ENCODE measurements around the gene LRTM2. TPM values are rescaled to one million over a fixed set of nuclear protein-coding genes. Genes with fewer than 3 reads are reported as not detected.

The LRTM2 gene
- polyA plus RNA-seq, 1 donor (not counting 4 experiments of a cell fraction or from before 2014, with no cell fraction given) = not detected

DNA sequence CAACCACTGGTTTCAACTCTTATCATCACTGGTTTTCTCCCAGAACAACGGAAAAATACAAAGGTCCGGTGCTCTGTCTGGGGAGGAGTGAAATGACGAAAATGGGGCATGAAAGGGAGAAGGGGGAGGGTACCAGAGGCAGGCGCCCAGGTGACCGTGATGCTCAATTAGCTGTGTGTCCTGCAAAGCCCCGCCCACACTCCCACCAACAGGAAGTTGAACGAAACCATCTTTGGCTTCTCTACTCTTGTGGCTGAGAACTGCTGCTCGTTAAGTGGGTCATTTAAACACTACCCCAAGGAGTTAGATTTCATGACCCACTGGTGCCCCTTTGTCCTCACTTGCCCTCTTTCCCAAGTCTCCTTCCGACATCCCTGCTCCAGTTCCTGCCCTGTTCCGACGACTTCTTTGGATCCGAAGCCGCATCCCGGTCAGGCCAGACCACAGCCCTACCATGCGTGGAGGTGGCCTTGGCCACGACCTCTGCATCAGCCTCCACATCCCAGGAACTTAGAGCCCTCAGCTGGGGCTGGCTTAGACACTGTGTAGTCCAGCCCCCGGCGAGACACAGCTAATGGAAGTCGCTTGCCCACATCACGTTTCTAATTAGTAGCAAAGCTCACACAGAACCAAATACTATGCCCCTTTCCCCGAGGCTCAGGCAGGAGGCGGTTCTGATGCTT lies 11.4 kb upstream of the LRTM2 start:
- Histone ChIP-seq H3K27me3 (ENCODE audit: control insufficient read depth, extremely low read depth, insufficient read depth, low read length) (peaks cover 5% of the 10 kb centered on the region), H3K4me1 (ENCODE audit: control insufficient read depth, extremely low read depth, insufficient read depth, low read length) (no peaks in the 10 kb centered on the region), H3K36me3 (ENCODE audit: control insufficient read depth in 2 of 2, extremely low read depth in 1 of 2, insufficient read depth in 2 of 2, low read length in 2 of 2) (no peaks in the 10 kb centered on the region), H3K9me3 (ENCODE audit: control insufficient read depth, low read depth, low read length) (no peaks in the 10 kb centered on the region), H3K9ac (ENCODE audit: control insufficient read depth, extremely low read depth, insufficient read depth, low read length) (no peak overlapping the region), H3K79me2 (ENCODE audit: control insufficient read depth, insufficient read depth, low read length) (no peaks in the 10 kb centered on the region), H2AFZ (ENCODE audit: control insufficient read depth, low read length) (no peak overlapping the region), H4K20me1 (ENCODE audit: control insufficient read depth, extremely low read depth, insufficient read depth, low read length) (no peaks in the 10 kb centered on the region), H3K4me3 (ENCODE audit: control insufficient read depth in 2 of 3, extremely low read depth in 1 of 3, insufficient read depth in 2 of 3, low read depth in 1 of 3, low read length in 3 of 3) (no peak overlapping the region), H3K9me1 (ENCODE audit: control insufficient read depth, extremely low read depth, insufficient read depth, low read length) (no peaks in the 10 kb centered on the region), H3K27ac (ENCODE audit: control insufficient read depth, insufficient read depth, low read length) (no peak overlapping the region), H3K4me2 (ENCODE audit: control insufficient read depth, extremely low read depth, insufficient read depth, low read depth, low read length) (no peak overlapping the region)
- dilution Hi-C loops (cut with MboI; ENCODE audit: extremely low pct_ligation_motif_present, low sequenced_read_pairs) = no loop called here
- FAIRE-seq (no peak), DNase-seq (ENCODE audit: low read depth, low spot score) (no peak)
- TF ChIP-seq, protein P1, sequence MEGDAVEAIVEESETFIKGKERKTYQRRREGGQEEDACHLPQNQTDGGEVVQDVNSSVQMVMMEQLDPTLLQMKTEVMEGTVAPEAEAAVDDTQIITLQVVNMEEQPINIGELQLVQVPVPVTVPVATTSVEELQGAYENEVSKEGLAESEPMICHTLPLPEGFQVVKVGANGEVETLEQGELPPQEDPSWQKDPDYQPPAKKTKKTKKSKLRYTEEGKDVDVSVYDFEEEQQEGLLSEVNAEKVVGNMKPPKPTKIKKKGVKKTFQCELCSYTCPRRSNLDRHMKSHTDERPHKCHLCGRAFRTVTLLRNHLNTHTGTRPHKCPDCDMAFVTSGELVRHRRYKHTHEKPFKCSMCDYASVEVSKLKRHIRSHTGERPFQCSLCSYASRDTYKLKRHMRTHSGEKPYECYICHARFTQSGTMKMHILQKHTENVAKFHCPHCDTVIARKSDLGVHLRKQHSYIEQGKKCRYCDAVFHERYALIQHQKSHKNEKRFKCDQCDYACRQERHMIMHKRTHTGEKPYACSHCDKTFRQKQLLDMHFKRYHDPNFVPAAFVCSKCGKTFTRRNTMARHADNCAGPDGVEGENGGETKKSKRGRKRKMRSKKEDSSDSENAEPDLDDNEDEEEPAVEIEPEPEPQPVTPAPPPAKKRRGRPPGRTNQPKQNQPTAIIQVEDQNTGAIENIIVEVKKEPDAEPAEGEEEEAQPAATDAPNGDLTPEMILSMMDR (optimal IDR thresholded peaks at IDR 0.05 in 1 of 3, IDR thresholded peaks at IDR 0.05 in 1 of 3, conservative IDR thresholded peaks at IDR 0.05 in 1 of 3; ENCODE audit: extremely low read depth in 1 of 3, insufficient read depth in 2 of 3, low read length in 3 of 3) = no peak
- no peak for TF ChIP-seq EZH2 (IDR thresholded peaks at IDR 0.05; ENCODE audit: low read length)

DNA sequence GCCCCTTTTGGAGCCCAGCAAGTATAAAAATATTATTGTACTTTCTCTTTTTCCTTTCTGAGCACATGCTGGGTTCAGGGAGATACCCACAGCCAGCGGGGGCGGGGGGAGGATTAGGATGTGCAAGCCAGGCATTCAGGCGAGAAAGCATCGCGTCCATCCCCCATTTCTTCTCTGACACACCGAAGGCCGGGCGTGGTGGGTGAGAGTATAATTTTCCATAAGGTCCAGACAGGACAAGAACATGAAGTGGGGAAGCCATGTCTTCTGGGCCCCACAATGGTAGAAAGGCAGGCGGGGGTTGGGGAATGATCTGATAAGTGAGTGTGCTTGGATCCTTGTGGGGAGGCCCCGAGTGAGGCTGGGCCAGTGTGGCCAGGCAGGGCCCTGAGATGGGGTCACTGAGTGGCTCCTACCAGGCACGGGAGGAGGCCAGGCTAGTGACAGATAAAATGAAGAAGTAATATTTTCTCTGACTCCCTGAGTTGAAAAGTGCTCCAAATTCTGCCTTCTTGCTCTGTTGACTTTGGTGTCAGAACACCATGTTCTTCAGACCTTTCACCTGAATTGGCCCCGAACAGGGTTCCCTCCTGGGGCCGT lies 10.7 kb upstream of the LRTM2 start:
- FAIRE-seq = no peak
- no peaks in the 10 kb centered on the region for H3K36me3 ChIP-seq (ENCODE audit: control insufficient read depth in 2 of 2, extremely low read depth in 1 of 2, insufficient read depth in 2 of 2, low read length in 2 of 2)
- DNase-seq (ENCODE audit: low read depth, low spot score) = no peak
- no peak overlapping the region for H3K27ac ChIP-seq (ENCODE audit: control insufficient read depth, insufficient read depth, low read length)
- no peak overlapping the region for H3K4me3 ChIP-seq (ENCODE audit: control insufficient read depth in 2 of 3, extremely low read depth in 1 of 3, insufficient read depth in 2 of 3, low read depth in 1 of 3, low read length in 3 of 3)
- dilution Hi-C loops (cut with MboI; ENCODE audit: extremely low pct_ligation_motif_present, low sequenced_read_pairs) = no loop called here
- peaks cover 12% of the 10 kb centered on the region for H3K27me3 ChIP-seq (ENCODE audit: control insufficient read depth, extremely low read depth, insufficient read depth, low read length)
- no peaks in the 10 kb centered on the region for H3K4me1 ChIP-seq (ENCODE audit: control insufficient read depth, extremely low read depth, insufficient read depth, low read length)
- no peaks in the 10 kb centered on the region for H3K9me1 ChIP-seq (ENCODE audit: control insufficient read depth, extremely low read depth, insufficient read depth, low read length)
- H3K79me2 ChIP-seq (ENCODE audit: control insufficient read depth, insufficient read depth, low read length) = no peaks in the 10 kb centered on the region
- H2AFZ ChIP-seq (ENCODE audit: control insufficient read depth, low read length) = no peak overlapping the region
- no peak overlapping the region for H3K4me2 ChIP-seq (ENCODE audit: control insufficient read depth, extremely low read depth, insufficient read depth, low read depth, low read length)
- TF ChIP-seq EZH2 (IDR thresholded peaks at IDR 0.05; ENCODE audit: low read length) = no peak
- TF ChIP-seq, protein P1 (optimal IDR thresholded peaks at IDR 0.05 in 1 of 3, IDR thresholded peaks at IDR 0.05 in 1 of 3, conservative IDR thresholded peaks at IDR 0.05 in 1 of 3; ENCODE audit: extremely low read depth in 1 of 3, insufficient read depth in 2 of 3, low read length in 3 of 3) = no peak
- H3K9me3 ChIP-seq (ENCODE audit: control insufficient read depth, low read depth, low read length) = no peaks in the 10 kb centered on the region
- no peaks in the 10 kb centered on the region for H4K20me1 ChIP-seq (ENCODE audit: control insufficient read depth, extremely low read depth, insufficient read depth, low read length)
- H3K9ac ChIP-seq (ENCODE audit: control insufficient read depth, extremely low read depth, insufficient read depth, low read length) = no peak overlapping the region
